Measurements from ENCODE around the gene METTL23.
"Not testable (repeated sequence)": the region's sequence is repeated elsewhere in the genome, so short reads cannot be mapped to it uniquely, and the experiment has no call there.

Gene METTL23

GRCh38 chr17:76691379-76692191, 35.1 kb upstream of the METTL23 start:
- DNase-seq: no peak
- in situ Hi-C loops (cut with MboI; ENCODE audit: low pct_unique_long_range_greater_than_20kb, low sequenced_read_pairs): no loop called here

GRCh38 chr17:76695059-76695831, 31.4 kb upstream of the METTL23 start:
- no peak for DNase-seq
- in situ Hi-C loops (cut with MboI; ENCODE audit: low pct_unique_long_range_greater_than_20kb, low sequenced_read_pairs): no loop called here

- DNase-seq: no peak
- in situ Hi-C loops (cut with MboI; ENCODE audit: low pct_unique_long_range_greater_than_20kb, low sequenced_read_pairs): no loop called here
Observed at GRCh38 chr17:76696763-76697701, 29.6 kb upstream of the METTL23 start.

GRCh38 chr17:76697702-76698465, 28.8 kb upstream of the METTL23 start:
- DNase-seq: no peak
- in situ Hi-C loops (cut with MboI; ENCODE audit: low pct_unique_long_range_greater_than_20kb, low sequenced_read_pairs): no loop called here

- in situ Hi-C loops (cut with MboI; ENCODE audit: low pct_unique_long_range_greater_than_20kb, low sequenced_read_pairs); DNase-seq: not testable (repeated sequence)
Observed at GRCh38 chr17:76698466-76698977, 28.1 kb upstream of the METTL23 start.

GRCh38 chr17:76700270-76700616, 26.4 kb upstream of the METTL23 start:
- in situ Hi-C loops (cut with MboI; ENCODE audit: low pct_unique_long_range_greater_than_20kb, low sequenced_read_pairs): no loop called here
- no peak for DNase-seq

- DNase-seq: no peak
- in situ Hi-C loops (cut with MboI; ENCODE audit: low pct_unique_long_range_greater_than_20kb, low sequenced_read_pairs): no loop called here
Observed at GRCh38 chr17:76700617-76701470, 25.8 kb upstream of the METTL23 start.

- DNase-seq: no peak
- in situ Hi-C loops (cut with MboI; ENCODE audit: low pct_unique_long_range_greater_than_20kb, low sequenced_read_pairs): no loop called here
Observed at GRCh38 chr17:76701471-76701967, 25.1 kb upstream of the METTL23 start.

GRCh38 chr17:76702076-76702475, 24.6 kb upstream of the METTL23 start:
- DNase-seq: no peak
- in situ Hi-C loops (cut with MboI; ENCODE audit: low pct_unique_long_range_greater_than_20kb, low sequenced_read_pairs): no loop called here

GRCh38 chr17:76702941-76703637, 23.6 kb upstream of the METTL23 start:
- DNase-seq: no peak
- in situ Hi-C loops (cut with MboI; ENCODE audit: low pct_unique_long_range_greater_than_20kb, low sequenced_read_pairs): no loop called here

GRCh38 chr17:76704805-76705204, 21.8 kb upstream of the METTL23 start:
- in situ Hi-C loops (cut with MboI; ENCODE audit: low pct_unique_long_range_greater_than_20kb, low sequenced_read_pairs): no loop called here
- no peak for DNase-seq

- DNase-seq: no peak
Observed at GRCh38 chr17:76706817-76707216, 19.8 kb upstream of the METTL23 start.

GRCh38 chr17:76707985-76708807, 18.4 kb upstream of the METTL23 start:
- in situ Hi-C loops (cut with MboI; ENCODE audit: low pct_unique_long_range_greater_than_20kb, low sequenced_read_pairs): no loop called here
- DNase-seq: no peak

More at GRCh38 chr17:76706817-76707216, 19.8 kb upstream of the METTL23 start:
- in situ Hi-C loops (cut with MboI; ENCODE audit: low pct_unique_long_range_greater_than_20kb, low sequenced_read_pairs): no loop called here

GRCh38 chr17:76709077-76709950, 17.3 kb upstream of the METTL23 start:
- in situ Hi-C loops (cut with MboI; ENCODE audit: low pct_unique_long_range_greater_than_20kb, low sequenced_read_pairs): no loop called here
- DNase-seq: no peak
